OCI-LY3 (cell line): ENCODE data around the gene GSG1L.

Experiments used
- H2AFZ ChIP-seq: fragments of 200-600, 300-600 bp; shearing (Covaris generic); 2 replicates; pipeline ENCODE4 v1.6.0; 2014; ENCODE audit warnings: antibody characterized with exemption, low read depth, low read length
- H3K27ac ChIP-seq: fragments of 200-600, 300-600 bp; sonication (generic); 2 replicates; pipeline ENCODE4 v1.5.1; 2014; ENCODE audit warnings: mild to moderate bottlenecking, low read length, moderate library complexity, mixed read lengths
- H3K27me3 ChIP-seq: fragments of 200-600, 300-600 bp; sonication (generic); 2 replicates; pipeline ENCODE4 v1.6.1; 2014; ENCODE audit warnings: low read depth, low read length, mixed read lengths
- H3K36me3 ChIP-seq: fragments of 200-600, 300-600 bp; sonication (generic); replicated peaks from 2 replicates; pipeline ENCODE3; 2014; ENCODE audit warnings: low read depth, low read length, mixed read lengths
- H3K4me1 ChIP-seq: fragments of 300-600, 200-600 bp; sonication (generic); 2 replicates; pipeline ENCODE4 v1.6.1; 2014; ENCODE audit warnings: low read length, mixed read lengths
- H3K4me2 ChIP-seq: fragments of 200-600, 300-600 bp; sonication (generic); 2 replicates; pipeline ENCODE4 v1.6.1; 2014; ENCODE audit warnings: low read length, mixed read lengths
- H3K4me3 ChIP-seq: fragments of 300-600, 200-600 bp; sonication (generic); 2 replicates; pipeline ENCODE4 v1.5.1; 2014; ENCODE audit warnings: antibody characterized with exemption, mild to moderate bottlenecking, low read length, moderate library complexity
- H3K79me2 ChIP-seq: fragments of 300-600, 200-600 bp; shearing (Covaris generic); 2 replicates; pipeline ENCODE4 v1.6.1; 2014; ENCODE audit warnings: mild to moderate bottlenecking, low read length, mixed read lengths
- H3K9ac ChIP-seq: fragments of 300-600, 200-600 bp; shearing (Covaris generic); 2 replicates; pipeline ENCODE4 v1.6.0; 2014; ENCODE audit warnings: mild to moderate bottlenecking, low read length, moderate library complexity
- H3K9me3 ChIP-seq: fragments of 200-600, 300-600 bp; shearing (Covaris generic); 2 replicates; pipeline ENCODE4 v1.6.1; 2014; ENCODE audit warnings: low read length, mixed read lengths; ENCODE audit not compliant: insufficient read depth
- H4K20me1 ChIP-seq: fragments of 200-600, 300-600 bp; sonication (generic); 2 replicates; pipeline ENCODE4 v1.6.1; 2016; ENCODE audit warnings: low read length, mixed read lengths; ENCODE audit not compliant: insufficient read depth
- CTCF ChIP-seq: fragments of 200-600, 300-600 bp; sonication (generic); IDR thresholded peaks from 2 replicates; pipeline ENCODE4 v1.5.1; 2014; ENCODE audit warnings: antibody characterized with exemption, low read length, low read depth
- EZH2phosphoT487 ChIP-seq: fragments of 200-600 bp; shearing (Covaris generic); IDR thresholded peaks from 2 replicates; pipeline ENCODE4 v1.6.1; 2018; ENCODE audit warnings: antibody characterized with exemption, mixed run types, low read depth

The GSG1L gene

GRCh38 chr16:27927266-27927901, 136.1 kb downstream of the GSG1L start:
- Histone ChIP-seq H3K27ac (no peak overlapping the region), H4K20me1 (no peaks in the 10 kb centered on the region), H3K9ac (no peak overlapping the region), H3K9me3 (no peaks in the 10 kb centered on the region), H3K4me1 (no peaks in the 10 kb centered on the region), H2AFZ (no peak overlapping the region), H3K4me3 (no peak overlapping the region), H3K27me3 (peaks cover 6% of the 10 kb centered on the region), H3K79me2 (no peaks in the 10 kb centered on the region), H3K4me2 (no peak overlapping the region), H3K36me3 (no peaks in the 10 kb centered on the region)
- TF ChIP-seq EZH2phosphoT487 (no peak), CTCF (no peak)

DNA sequence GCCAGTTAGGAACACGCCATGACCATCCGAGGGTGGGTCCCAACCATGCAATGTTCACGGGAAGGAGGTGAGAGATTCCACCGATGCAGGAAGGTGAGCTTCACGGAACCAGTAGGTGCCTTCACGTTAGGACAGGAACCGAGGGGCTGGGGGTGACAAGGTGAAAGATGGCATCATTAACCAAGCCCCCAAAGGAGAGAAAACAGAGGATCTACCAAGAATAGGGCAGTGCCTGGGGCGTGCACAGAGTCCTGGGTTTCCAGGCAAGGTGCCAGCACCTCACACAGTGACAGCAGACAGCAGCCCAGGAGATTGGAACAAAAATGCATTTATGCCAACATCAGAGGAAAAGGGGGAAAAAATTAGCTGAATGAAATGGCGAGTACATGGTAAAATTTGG, 137.9 kb downstream of the GSG1L start:
- no peak overlapping the region for H2AFZ ChIP-seq
- H3K27ac ChIP-seq: no peak overlapping the region
- peaks cover 6% of the 10 kb centered on the region; the same call in 1 of the 2 replicates for H3K27me3 ChIP-seq
- H3K4me1 ChIP-seq: no peaks in the 10 kb centered on the region
- no peaks in the 10 kb centered on the region for H3K36me3 ChIP-seq
- no peak overlapping the region for H3K9ac ChIP-seq
- H3K4me2 ChIP-seq: no peak overlapping the region
- H4K20me1 ChIP-seq: no peaks in the 10 kb centered on the region
- H3K4me3 ChIP-seq: no peak overlapping the region
- H3K9me3 ChIP-seq: no peaks in the 10 kb centered on the region
- no peaks in the 10 kb centered on the region for H3K79me2 ChIP-seq
- no peak for TF ChIP-seq EZH2phosphoT487
- no peak for TF ChIP-seq CTCF

- Histone ChIP-seq H2AFZ (no peak overlapping the region), H3K27ac (no peak overlapping the region), H3K4me2 (no peak overlapping the region), H3K36me3 (no peaks in the 10 kb centered on the region), H3K79me2 (no peaks in the 10 kb centered on the region), H4K20me1 (no peaks in the 10 kb centered on the region), H3K9me3 (no peaks in the 10 kb centered on the region), H3K4me3 (no peak overlapping the region), H3K9ac (no peak overlapping the region), H3K27me3 (peaks cover 6% of the 10 kb centered on the region; the same call in 1 of the 2 replicates), H3K4me1 (no peaks in the 10 kb centered on the region)
- TF ChIP-seq CTCF: no peak
These were observed 138.9 kb downstream of the GSG1L start for GRCh38 chr16:27924411-27925118.

DNA sequence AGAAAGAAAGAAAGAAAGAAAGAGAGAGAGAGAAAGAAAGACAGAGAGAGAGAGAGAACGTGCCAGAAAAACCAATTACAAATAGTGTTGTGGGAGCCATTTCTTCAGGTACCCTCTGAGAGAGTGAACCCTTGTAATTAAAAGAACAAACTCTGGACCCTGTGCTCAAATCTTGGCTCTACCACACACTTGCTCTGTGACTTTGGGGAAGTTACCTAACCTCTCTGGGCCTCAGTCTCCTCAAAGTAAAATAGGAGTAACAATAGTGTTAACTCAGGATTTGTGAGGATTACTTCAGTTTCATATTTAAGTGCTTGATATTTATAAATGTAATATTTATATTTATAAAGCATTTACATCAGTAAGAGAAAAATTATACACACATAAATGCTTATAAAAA, 139.8 kb downstream of the GSG1L start:
- H4K20me1 ChIP-seq: no peaks in the 10 kb centered on the region
- H3K9me3 ChIP-seq: no peaks in the 10 kb centered on the region
- H3K27me3 ChIP-seq: peaks cover 8% of the 10 kb centered on the region; the same call in 1 of the 2 replicates
- H3K36me3 ChIP-seq: no peaks in the 10 kb centered on the region
- H3K9ac ChIP-seq: no peak overlapping the region
- H3K4me1 ChIP-seq: no peaks in the 10 kb centered on the region
- TF ChIP-seq EZH2phosphoT487 (no peak), CTCF (no peak)
- H3K4me3 ChIP-seq: no peak overlapping the region
- H3K4me2 ChIP-seq: no peak overlapping the region
- no peaks in the 10 kb centered on the region for H3K79me2 ChIP-seq
- H3K27ac ChIP-seq: no peak overlapping the region
- no peak overlapping the region for H2AFZ ChIP-seq
